Kidney epithelial cell (primary cell): ENCODE results near the gene FMO4. TPM values are rescaled to one million over a fixed set of nuclear protein-coding genes. Genes with fewer than 3 reads are reported as not detected.

Experiments used
- DNase-seq: peaks from one replicate; pipeline ENCODE4 v3.0.0-alpha.2; 2010; ENCODE audit warnings: low read depth
- H3K27me3 ChIP-seq: 2 replicates; pipeline ENCODE4 v1.6.0; 2011; ENCODE audit warnings: low read length; ENCODE audit not compliant: control insufficient read depth, insufficient read depth
- H3K36me3 ChIP-seq: 2 replicates; pipeline ENCODE4 v1.5.1; 2011; ENCODE audit warnings: low read length; ENCODE audit not compliant: control insufficient read depth, insufficient read depth
- H3K4me3 ChIP-seq: 2 replicates; pipeline ENCODE4 v1.5.1; 2011; ENCODE audit warnings: low read depth, mild to moderate bottlenecking, control low read depth, low read length
- CTCF ChIP-seq: IDR thresholded peaks from 2 replicates; pipeline ENCODE4 v1.5.1; 2011; ENCODE audit warnings: mild to moderate bottlenecking, moderate library complexity, low read length, control low read depth, inconsistent platforms; ENCODE audit not compliant: insufficient read depth, poor library complexity, severe bottlenecking
- total RNA-seq: library from RNA; depleted of rRNA; stranded (reverse); fragments of >200 nt; gene quantifications from 2 replicates; pipeline ENCODE4 v1.2.3, GENCODE V29; 2015

Gene FMO4
- total RNA-seq: 0.84 and 1.8 TPM in 2 replicates

- peak; percentile 53 for TF ChIP-seq CTCF
- peak within 1 kb of the TSS; percentile 11 for H3K4me3 ChIP-seq
- peak; percentile 98 for DNase-seq
- no peaks in the 10 kb centered on the region for H3K27me3 ChIP-seq
- no peaks in the 10 kb centered on the region for H3K36me3 ChIP-seq
These were observed at the start of gene FMO4 for GRCh38 chr1:171313835-171314320. Gene FMO4, plus strand, starts transcription at chr1:171314183. Its CDS starts 5,643 bp downstream, at chr1:171319826.

- Histone ChIP-seq H3K4me3 (no peak overlapping the region), H3K36me3 (no peaks in the 10 kb centered on the region), H3K27me3 (no peaks in the 10 kb centered on the region)
- DNase-seq: no peak
- TF ChIP-seq CTCF: no peak
These were observed 48.3 kb upstream of the FMO4 start for GRCh38 chr1:171265686-171266085.

GRCh38 chr1:171266930-171267329, 47.1 kb upstream of the FMO4 start:
- Histone ChIP-seq H3K4me3 (no peak overlapping the region), H3K36me3 (no peaks in the 10 kb centered on the region), H3K27me3 (no peaks in the 10 kb centered on the region)
- TF ChIP-seq CTCF: no peak
- DNase-seq: no peak

- H3K36me3 ChIP-seq: no peaks in the 10 kb centered on the region
- H3K27me3 ChIP-seq: no peaks in the 10 kb centered on the region
- H3K4me3 ChIP-seq: no peak overlapping the region
- DNase-seq: no peak
- no peak for TF ChIP-seq CTCF
These were observed 46.6 kb upstream of the FMO4 start for GRCh38 chr1:171267391-171267790.

- DNase-seq: no peak
- TF ChIP-seq CTCF: no peak
- Histone ChIP-seq H3K4me3 (no peak overlapping the region), H3K27me3 (no peaks in the 10 kb centered on the region), H3K36me3 (no peaks in the 10 kb centered on the region)
These were observed 43.2 kb upstream of the FMO4 start for GRCh38 chr1:171270806-171271205.

- no peak for TF ChIP-seq CTCF
- no peak for DNase-seq
- Histone ChIP-seq H3K27me3 (no peaks in the 10 kb centered on the region), H3K36me3 (no peaks in the 10 kb centered on the region), H3K4me3 (no peak overlapping the region)
These were observed 36.4 kb upstream of the FMO4 start for GRCh38 chr1:171277534-171277933.
